ENCODE data around the gene NACA. TPM values are rescaled to one million over a fixed set of nuclear protein-coding genes. Genes with fewer than 3 reads are reported as not detected.
A peak's percentile ranks its signal among the peaks of the same experiment; 100 is the strongest.

The NACA gene
- total RNA-seq, 3 donors from 2014 or later, result 1,363 to 1,488 (median 1,386) TPM

DNA sequence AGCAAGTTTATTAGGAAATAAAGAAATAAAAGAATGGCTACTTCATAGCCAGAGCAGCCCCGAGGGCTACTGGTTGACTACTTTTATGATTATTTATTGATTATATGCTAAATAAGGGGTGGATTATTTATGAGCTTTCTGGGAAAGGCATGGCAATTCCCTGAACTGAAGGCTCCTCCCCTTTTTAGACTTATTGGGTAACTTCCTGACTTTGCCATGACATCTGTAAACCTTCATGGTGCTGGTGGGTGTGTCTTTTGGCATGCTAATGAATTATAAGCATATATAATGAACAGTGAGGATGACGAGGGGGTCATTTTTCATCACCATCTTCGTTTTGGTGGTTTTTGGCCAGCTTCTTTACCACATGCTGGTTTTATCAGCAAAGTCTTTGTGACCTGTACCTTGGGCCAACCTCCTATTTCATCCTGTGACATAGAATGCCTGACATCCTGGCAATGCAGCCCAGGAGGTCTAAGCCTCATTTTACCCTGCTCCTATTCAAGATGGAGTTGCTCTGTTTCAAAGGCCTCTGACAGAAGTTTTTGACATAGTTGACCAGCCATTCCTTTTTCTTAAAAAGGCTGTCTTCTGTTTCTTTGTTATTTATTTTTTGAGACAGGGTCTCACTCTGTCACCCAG lies 26.0 kb downstream of the NACA start:
- Histone ChIP-seq H3K27me3 (no peaks in the 10 kb centered on the region), H3K36me3 (no peaks in the 10 kb centered on the region), H3K27ac (no peak overlapping the region), H3K9me3 (no peaks in the 10 kb centered on the region), H3K4me1 (no peaks in the 10 kb centered on the region), H3K4me3 (no peak overlapping the region)
- TF ChIP-seq CTCF (IDR thresholded peaks at IDR 0.05) (no peak), POLR2AphosphoS5 (IDR thresholded peaks at IDR 0.05) (no peak), POLR2A (IDR thresholded peaks at IDR 0.05) (no peak)
- DNase-seq (ENCODE audit: low spot score in 2 of 2), result no peak
- intact Hi-C loops (cut with DNase I; ENCODE audit: low total_unique reads), result no loop called here

GRCh38 chr12:56695327-56696101 lies 29.6 kb downstream of the NACA start:
- Histone ChIP-seq H3K36me3 (no peaks in the 10 kb centered on the region), H3K27ac (no peak overlapping the region), H3K4me3 (no peak overlapping the region), H3K9me3 (no peaks in the 10 kb centered on the region), H3K4me1 (no peaks in the 10 kb centered on the region), H3K27me3 (no peaks in the 10 kb centered on the region)
- TF ChIP-seq CTCF (IDR thresholded peaks at IDR 0.05) (no peak), POLR2A (IDR thresholded peaks at IDR 0.05) (no peak), POLR2AphosphoS5 (IDR thresholded peaks at IDR 0.05) (no peak)
- intact Hi-C loops (cut with DNase I; ENCODE audit: low total_unique reads), result no loop called here
- DNase-seq (ENCODE audit: low spot score in 2 of 2), result no peak

DNA sequence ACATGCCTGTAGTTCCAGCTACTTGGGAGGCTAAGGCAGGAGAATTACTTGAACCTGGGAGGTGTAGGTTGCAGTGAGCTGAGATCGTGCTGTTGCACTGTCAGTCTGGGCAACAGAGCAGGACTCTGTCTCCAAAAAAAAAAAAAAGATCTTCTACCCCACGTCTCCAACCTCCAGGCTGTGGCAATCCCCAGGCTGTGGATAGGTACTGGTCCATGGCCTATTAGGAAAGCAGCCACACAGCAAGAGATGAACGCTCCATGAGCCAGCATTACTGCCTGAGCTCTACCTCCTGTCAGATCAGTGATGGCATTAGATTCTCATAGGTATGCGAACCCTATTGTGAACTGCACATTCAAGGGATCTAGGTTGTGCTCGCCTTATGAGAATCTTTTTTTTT lies 30.9 kb downstream of the NACA start:
- H3K27ac ChIP-seq, result no peak overlapping the region
- H3K4me1 ChIP-seq, result no peaks in the 10 kb centered on the region
- DNase-seq (ENCODE audit: low spot score in 2 of 2), result peak in 1 of 2 donors; percentile 2
- TF ChIP-seq POLR2AphosphoS5 (IDR thresholded peaks at IDR 0.05) (no peak), POLR2A (IDR thresholded peaks at IDR 0.05) (no peak), CTCF (IDR thresholded peaks at IDR 0.05) (no peak)
- no peaks in the 10 kb centered on the region for H3K27me3 ChIP-seq
- H3K36me3 ChIP-seq, result no peaks in the 10 kb centered on the region
- H3K9me3 ChIP-seq, result no peaks in the 10 kb centered on the region
- intact Hi-C loops (cut with DNase I; ENCODE audit: low total_unique reads), result no loop called here
- H3K4me3 ChIP-seq, result no peak overlapping the region

DNA sequence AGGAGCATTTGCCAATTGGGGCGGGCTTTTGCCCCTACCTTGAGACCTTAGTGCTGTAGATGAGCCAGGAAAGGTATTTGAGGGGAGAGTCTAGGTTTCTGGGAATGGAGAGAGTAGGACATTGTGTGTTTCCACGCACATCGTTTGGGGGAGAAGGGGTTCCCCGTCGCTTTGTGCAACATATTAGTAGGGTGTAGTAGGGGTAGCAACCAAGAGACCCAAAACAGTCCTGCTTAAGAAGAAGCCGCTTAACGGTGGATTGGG lies 36.3 kb downstream of the NACA start:
- H3K27ac ChIP-seq, result peak overlapping the region; percentile 100
- H3K27me3 ChIP-seq, result no peaks in the 10 kb centered on the region
- TF ChIP-seq CTCF (IDR thresholded peaks at IDR 0.05) (no peak), POLR2A (IDR thresholded peaks at IDR 0.05) (no peak), POLR2AphosphoS5 (IDR thresholded peaks at IDR 0.05) (no peak)
- no peaks in the 10 kb centered on the region for H3K9me3 ChIP-seq
- no peaks in the 10 kb centered on the region for H3K36me3 ChIP-seq
- intact Hi-C loops (cut with DNase I; ENCODE audit: low total_unique reads), result loop anchor here (10.0 kb wide), 1 partner anchor 54 kb away; the partner anchor contains the start of gene BAZ2A
- H3K4me1 ChIP-seq, result peaks cover 0 to 4% of the 10 kb centered on the region in 2 donors
- H3K4me3 ChIP-seq, result peak overlapping the region; percentile 82 to 99 (median 97)
- no peak for DNase-seq (ENCODE audit: low spot score in 2 of 2)

DNA sequence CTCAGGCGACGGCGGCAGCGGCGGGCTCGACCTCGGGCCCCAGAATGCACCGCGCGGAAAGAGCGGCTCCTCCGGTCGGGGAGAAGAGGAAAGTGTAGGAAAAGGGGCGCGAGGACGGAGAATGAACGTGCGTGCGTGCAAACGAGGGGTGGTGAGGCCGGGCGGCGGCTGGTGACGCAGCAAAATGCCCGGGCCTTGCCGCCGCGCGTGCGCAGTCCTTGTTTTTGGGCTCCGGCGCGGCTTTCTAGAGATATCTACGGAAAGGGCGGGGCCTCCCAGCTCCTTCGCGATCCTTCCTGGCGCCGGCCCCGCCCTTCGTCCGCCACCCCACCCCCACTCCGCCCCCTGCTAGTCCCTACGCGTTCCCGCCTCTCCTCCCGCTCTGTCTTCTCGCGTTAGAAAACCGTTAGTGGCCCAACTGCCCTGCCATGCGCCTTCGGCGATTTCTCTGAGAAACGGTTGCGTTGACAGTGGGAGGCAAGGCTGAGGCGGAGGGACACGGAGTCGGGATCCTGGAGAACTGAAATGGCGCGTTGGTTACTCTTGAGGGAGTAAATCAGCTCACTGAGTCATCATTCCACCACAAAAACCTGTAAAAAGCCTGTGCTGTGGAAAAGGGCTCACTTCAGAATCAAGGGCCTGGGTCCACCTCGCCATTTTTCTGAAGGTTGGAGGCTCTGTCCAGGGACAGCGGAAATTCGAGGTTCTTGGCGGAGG lies 36.8 kb downstream of the NACA start, which contains the start of gene PTGES3:
PTGES3 (minus strand) TSS at position 156 of the 717 bp plus-strand sequence. CDS start 285 bp downstream, outside the sequence.
- no peak for TF ChIP-seq CTCF (IDR thresholded peaks at IDR 0.05)
- TF ChIP-seq POLR2AphosphoS5 (IDR thresholded peaks at IDR 0.05), result peak; percentile 89 to 98 (median 92)
- peak; percentile 78 for TF ChIP-seq POLR2A (IDR thresholded peaks at IDR 0.05)
- peak; percentile 97 for DNase-seq (ENCODE audit: low spot score in 2 of 2)
- Histone ChIP-seq H3K9me3 (no peaks in the 10 kb centered on the region), H3K36me3 (no peaks in the 10 kb centered on the region), H3K27ac (peak within 1 kb of the TSS; percentile 100), H3K27me3 (no peaks in the 10 kb centered on the region), H3K4me1 (peaks cover 0 to 4% of the 10 kb centered on the region in 2 donors), H3K4me3 (peak within 1 kb of the TSS; percentile 82 to 99 (median 97))
- intact Hi-C loops (cut with DNase I; ENCODE audit: low total_unique reads), result loop anchor here (10.0 kb wide), 1 partner anchor 53 kb away; the partner anchor contains the start of gene BAZ2A

All from breast epithelium (tissue), 4 donors.